Measurements from ENCODE around the gene ANKRD28. TPM values are rescaled to one million over a fixed set of nuclear protein-coding genes. Genes with fewer than 3 reads are reported as not detected.

ANKRD28 gene
- total and polyA plus RNA-seq, 2 of the 4 experiments (the other 2 are of a cell fraction): 52.6 to 211 TPM

GRCh38 chr3:15819576-15819975 lies 21.8 kb upstream of the ANKRD28 start:
- no peaks in the 10 kb centered on the region for H3K36me3 ChIP-seq (ENCODE audit: control insufficient read depth, insufficient read depth, low read length)
- intact Hi-C loops (cut with micrococcal nuclease): no loop called here
- ChIA-PET POLR2A (ENCODE audit: unreplicated experiment) (no interaction called here), CTCF (interaction anchor here (0.6 kb wide), 1 partner anchor 45 kb away, joined by 3 read pairs; no protein-coding TSS in a partner anchor)
- dilution Hi-C loops (cut with HindIII; ENCODE audit: low sequenced_read_pairs, unreplicated experiment): no loop called here
- H3K4ac ChIP-seq (ENCODE audit: low read depth, low read length): no peak overlapping the region
- H3K56ac ChIP-seq (ENCODE audit: extremely low read depth, insufficient read depth, low read length): no peak overlapping the region
- H4K8ac ChIP-seq (ENCODE audit: low read depth in 2 of 2, low read length in 2 of 2): no peak overlapping the region
- 0 out of 2 replicates have a peak, but pooled peaks cover 2% of the 10 kb centered on the region for H3K4me1 ChIP-seq (ENCODE audit: control insufficient read depth, insufficient read depth, low read length)
- in situ Hi-C loops (cut with MboI; ENCODE audit: low sequenced_read_pairs): loop anchor here (10.0 kb wide), 1 partner anchor 365 kb away; no protein-coding TSS in a partner anchor
- H4K20me1 ChIP-seq (ENCODE audit: insufficient read depth, low read length): no peaks in the 10 kb centered on the region
- H3K9me3 ChIP-seq (ENCODE audit: control insufficient read depth, insufficient read depth, low read length): no peaks in the 10 kb centered on the region
- TF ChIP-seq FOS (IDR thresholded peaks at IDR 0.05; ENCODE audit: low read depth, low read length) (no peak), USF2 (IDR thresholded peaks at IDR 0.05; ENCODE audit: low read depth, low read length) (no peak), SMC3 (IDR thresholded peaks at IDR 0.05; ENCODE audit: low read depth, low read length) (no peak), MAFK (IDR thresholded peaks at IDR 0.05; ENCODE audit: low read depth, low read length) (no peak), CEBPB (IDR thresholded peaks at IDR 0.05; ENCODE audit: low read depth, low read length) (no peak), RAD21 (IDR thresholded peaks at IDR 0.05; ENCODE audit: low read length) (no peak), CTCF (conservative IDR thresholded peaks at IDR 0.05; ENCODE audit: low read depth, low read length) (no peak), RFX5 (IDR thresholded peaks at IDR 0.05; ENCODE audit: low read depth, low read length) (no peak), MAZ (IDR thresholded peaks at IDR 0.05; ENCODE audit: borderline replicate concordance, low read depth, low read length) (no peak), BHLHE40 (IDR thresholded peaks at IDR 0.05; ENCODE audit: low read depth, low read length) (no peak), MXI1 (IDR thresholded peaks at IDR 0.05; ENCODE audit: borderline replicate concordance, low read depth, low read length) (no peak), NFE2L2 (IDR thresholded peaks at IDR 0.05; ENCODE audit: low read depth, low read length) (no peak), RCOR1 (IDR thresholded peaks at IDR 0.05; ENCODE audit: insufficient replicate concordance, low read length) (no peak), CHD1 (IDR thresholded peaks at IDR 0.05; ENCODE audit: low read depth, low read length) (no peak), ELK1 (IDR thresholded peaks at IDR 0.05; ENCODE audit: borderline replicate concordance, low read depth, low read length) (no peak), POLR2A (IDR thresholded peaks at IDR 0.05; ENCODE audit: low read depth, low read length) (no peak)
- DNase-seq: no peak
- no peak overlapping the region for H4K5ac ChIP-seq (ENCODE audit: low read depth, low read length)
- H3K23ac ChIP-seq (ENCODE audit: low read depth, low read length): no peak overlapping the region
- no peak overlapping the region for H2AK5ac ChIP-seq (ENCODE audit: low read depth, low read length)
- no peak overlapping the region for H3K27ac ChIP-seq (ENCODE audit: insufficient read depth, low read length)
- no peak overlapping the region for H3K14ac ChIP-seq (replicated peaks; ENCODE audit: low read depth, low read length)
- no peaks in the 10 kb centered on the region for H3K27me3 ChIP-seq (ENCODE audit: control insufficient read depth, insufficient read depth, low read length)
- H3K18ac ChIP-seq (ENCODE audit: low read depth, low read length): no peak overlapping the region
- no peaks in the 10 kb centered on the region; the same call in 1 of the 2 replicates for H3K9me1 ChIP-seq (ENCODE audit: insufficient read depth, low read length)
- no peak overlapping the region for H2AK9ac ChIP-seq (replicated peaks; ENCODE audit: low read depth, low read length, poor library complexity)
- no peak overlapping the region for H2BK5ac ChIP-seq (ENCODE audit: low read depth, low read length, poor library complexity, severe bottlenecking)
- no peak overlapping the region for H3K4me2 ChIP-seq (ENCODE audit: low read depth, low read length)
- no peak overlapping the region for H2AFZ ChIP-seq (replicated peaks; ENCODE audit: low read length, poor library complexity)
- no peak overlapping the region for H3K9ac ChIP-seq (ENCODE audit: low read depth, low read length)
- peaks cover 20 to 31% of the 10 kb centered on the region in 2 experiments for H3K79me1 ChIP-seq (ENCODE audit: low read depth in 1 of 2, low read length in 2 of 2)
- H2BK120ac ChIP-seq (ENCODE audit: low read depth, low read length): no peak overlapping the region
- BruUV-seq (replicated peaks): no TSS peak
- no peak; the same call in 1 of the 2 replicates for ATAC-seq (ENCODE audit: low read depth)
- no peak overlapping the region for H4K91ac ChIP-seq (ENCODE audit: insufficient read depth, low read depth, low read length)
- H2BK20ac ChIP-seq (ENCODE audit: low read depth, low read length): no peak overlapping the region
- H2BK15ac ChIP-seq (ENCODE audit: low read depth, low read length): no peak overlapping the region
- no peak overlapping the region for H3K4me3 ChIP-seq (ENCODE audit: insufficient read depth, low read depth, low read length)

All from IMR-90 (cell line).